Keratinocyte (primary cell): Measurements from ENCODE around the gene CACFD1.

Experiments used
- CTCF ChIP-seq, 3 experiments: IDR thresholded peaks in 1 of 3; conservative IDR thresholded peaks in 1 of 3; optimal IDR thresholded peaks in 1 of 3; 2 replicates in 2 of 3; 3 replicates in 1 of 3; pipeline versions ENCODE3 to v1.5.1; 2011; ENCODE audit warnings: low read length in 3 of 3, mild to moderate bottlenecking in 3 of 3, moderate library complexity in 2 of 3, control low read depth in 1 of 3, inconsistent platforms in 1 of 3; ENCODE audit not compliant: insufficient read depth in 2 of 3; ENCODE audit errors: extremely low read depth in 1 of 3
- EZH2 ChIP-seq: IDR thresholded peaks from one replicate; pipeline ENCODE4 v1.6.1; 2012; ENCODE audit warnings: inconsistent platforms, mild to moderate bottlenecking, low read length, moderate library complexity

GRCh38 chr9:133463234-133463863 lies 3.6 kb downstream of the CACFD1 start:
- TF ChIP-seq CTCF (optimal IDR thresholded peaks at IDR 0.05 in 1 of 3, IDR thresholded peaks at IDR 0.05 in 1 of 3, conservative IDR thresholded peaks at IDR 0.05 in 1 of 3; ENCODE audit: extremely low read depth in 1 of 3, insufficient read depth in 2 of 3, low read length in 3 of 3) (peak; percentile 52 to 65 (median 56)), EZH2 (no peak)
